ENCODE measurements around the gene RAPGEF4.
A peak's percentile ranks its signal among the peaks of the same experiment; 100 is the strongest.

RAPGEF4 gene

GRCh38 chr2:172953411-172953810 is 217.8 kb downstream of the RAPGEF4 start:
- no peaks in the 10 kb centered on the region for H3K9me3 Mint-ChIP-seq
- intact Hi-C loops (cut with micrococcal nuclease) = no loop called here
- H3K36me3 Mint-ChIP-seq (ENCODE audit: low read depth) = no peaks in the 10 kb centered on the region
- H3K4me1 Mint-ChIP-seq (ENCODE audit: low read depth) = no peaks in the 10 kb centered on the region
- H3K27ac Mint-ChIP-seq = no peak overlapping the region
- peaks cover 3% of the 10 kb centered on the region for H3K27me3 Mint-ChIP-seq
- no peak overlapping the region for H3K4me3 Mint-ChIP-seq

- H3K27ac Mint-ChIP-seq = no peak overlapping the region
Observed at GRCh38 chr2:172953970-172954852, 218.6 kb downstream of the RAPGEF4 start.

GRCh38 chr2:172955587-172955986 is 219.9 kb downstream of the RAPGEF4 start:
- Mint-ChIP-seq H3K27me3 (peaks cover 3% of the 10 kb centered on the region), H3K27ac (no peak overlapping the region), H3K4me3 (no peak overlapping the region), H3K4me1 (ENCODE audit: low read depth) (no peaks in the 10 kb centered on the region), H3K36me3 (ENCODE audit: low read depth) (no peaks in the 10 kb centered on the region), H3K9me3 (no peaks in the 10 kb centered on the region)
- intact Hi-C loops (cut with micrococcal nuclease) = no loop called here

More at GRCh38 chr2:172953970-172954852, 218.6 kb downstream of the RAPGEF4 start:
- intact Hi-C loops (cut with micrococcal nuclease) = no loop called here
- Mint-ChIP-seq H3K36me3 (ENCODE audit: low read depth) (no peaks in the 10 kb centered on the region), H3K4me1 (ENCODE audit: low read depth) (no peaks in the 10 kb centered on the region), H3K9me3 (no peaks in the 10 kb centered on the region), H3K4me3 (no peak overlapping the region), H3K27me3 (peaks cover 3% of the 10 kb centered on the region)

- Mint-ChIP-seq H3K4me3 (no peak overlapping the region), H3K4me1 (ENCODE audit: low read depth) (peaks cover 9% of the 10 kb centered on the region), H3K27me3 (peaks cover 3% of the 10 kb centered on the region), H3K9me3 (peaks cover 4% of the 10 kb centered on the region), H3K36me3 (ENCODE audit: low read depth) (no peaks in the 10 kb centered on the region), H3K27ac (no peak overlapping the region)
- intact Hi-C loops (cut with micrococcal nuclease) = no loop called here
Observed at GRCh38 chr2:172957734-172958133, 222.1 kb downstream of the RAPGEF4 start.

GRCh38 chr2:172962082-172962481 is 226.4 kb downstream of the RAPGEF4 start:
- Mint-ChIP-seq H3K27ac (no peak overlapping the region), H3K36me3 (ENCODE audit: low read depth) (no peaks in the 10 kb centered on the region), H3K27me3 (no peaks in the 10 kb centered on the region), H3K4me1 (ENCODE audit: low read depth) (peaks cover 24% of the 10 kb centered on the region), H3K9me3 (peaks cover 6% of the 10 kb centered on the region), H3K4me3 (no peak overlapping the region)
- intact Hi-C loops (cut with micrococcal nuclease) = no loop called here

GRCh38 chr2:172962824-172963223 is 227.2 kb downstream of the RAPGEF4 start:
- Mint-ChIP-seq H3K4me3 (no peak overlapping the region), H3K4me1 (ENCODE audit: low read depth) (peaks cover 24% of the 10 kb centered on the region), H3K27ac (peak overlapping the region; percentile 21)

GRCh38 chr2:172964511-172965139 is 229.0 kb downstream of the RAPGEF4 start:
- no peak overlapping the region for H3K27ac Mint-ChIP-seq
- peaks cover 6% of the 10 kb centered on the region for H3K9me3 Mint-ChIP-seq
- H3K4me3 Mint-ChIP-seq = no peak overlapping the region
- no peaks in the 10 kb centered on the region for H3K27me3 Mint-ChIP-seq
- no peaks in the 10 kb centered on the region for H3K36me3 Mint-ChIP-seq (ENCODE audit: low read depth)
- H3K4me1 Mint-ChIP-seq (ENCODE audit: low read depth) = peaks cover 39% of the 10 kb centered on the region
- intact Hi-C loops (cut with micrococcal nuclease) = no loop called here

More at GRCh38 chr2:172962824-172963223, 227.2 kb downstream of the RAPGEF4 start:
- intact Hi-C loops (cut with micrococcal nuclease) = no loop called here
- Mint-ChIP-seq H3K27me3 (no peaks in the 10 kb centered on the region), H3K36me3 (ENCODE audit: low read depth) (no peaks in the 10 kb centered on the region), H3K9me3 (peaks cover 6% of the 10 kb centered on the region)

- Mint-ChIP-seq H3K27me3 (no peaks in the 10 kb centered on the region), H3K4me1 (ENCODE audit: low read depth) (peaks cover 47% of the 10 kb centered on the region)
Observed at GRCh38 chr2:172965433-172966212, 230.0 kb downstream of the RAPGEF4 start.

GRCh38 chr2:172967036-172967982 is 231.7 kb downstream of the RAPGEF4 start:
- intact Hi-C loops (cut with micrococcal nuclease) = no loop called here
- Mint-ChIP-seq H3K4me1 (ENCODE audit: low read depth) (peaks cover 42% of the 10 kb centered on the region), H3K27ac (no peak overlapping the region)

More at GRCh38 chr2:172965433-172966212, 230.0 kb downstream of the RAPGEF4 start:
- H3K27ac Mint-ChIP-seq = no peak overlapping the region
- H3K36me3 Mint-ChIP-seq (ENCODE audit: low read depth) = no peaks in the 10 kb centered on the region
- H3K9me3 Mint-ChIP-seq = peaks cover 6% of the 10 kb centered on the region
- intact Hi-C loops (cut with micrococcal nuclease) = no loop called here
- H3K4me3 Mint-ChIP-seq = no peak overlapping the region

GRCh38 chr2:172968061-172968469 is 232.4 kb downstream of the RAPGEF4 start:
- H3K9me3 Mint-ChIP-seq = no peaks in the 10 kb centered on the region
- no peak overlapping the region for H3K4me3 Mint-ChIP-seq
- H3K36me3 Mint-ChIP-seq (ENCODE audit: low read depth) = no peaks in the 10 kb centered on the region
- H3K27ac Mint-ChIP-seq = no peak overlapping the region
- intact Hi-C loops (cut with micrococcal nuclease) = no loop called here
- no peaks in the 10 kb centered on the region for H3K27me3 Mint-ChIP-seq
- peaks cover 35% of the 10 kb centered on the region for H3K4me1 Mint-ChIP-seq (ENCODE audit: low read depth)

More at GRCh38 chr2:172967036-172967982, 231.7 kb downstream of the RAPGEF4 start:
- no peak overlapping the region for H3K4me3 Mint-ChIP-seq
- H3K9me3 Mint-ChIP-seq = peaks cover 6% of the 10 kb centered on the region
- H3K36me3 Mint-ChIP-seq (ENCODE audit: low read depth) = no peaks in the 10 kb centered on the region
- no peaks in the 10 kb centered on the region for H3K27me3 Mint-ChIP-seq

- no peaks in the 10 kb centered on the region for H3K27me3 Mint-ChIP-seq
- intact Hi-C loops (cut with micrococcal nuclease) = no loop called here
Observed at GRCh38 chr2:172969166-172969565, 233.5 kb downstream of the RAPGEF4 start.

GRCh38 chr2:172969609-172970008 is 234.0 kb downstream of the RAPGEF4 start:
- H3K27me3 Mint-ChIP-seq = no peaks in the 10 kb centered on the region
- H3K27ac Mint-ChIP-seq = no peak overlapping the region
- no peaks in the 10 kb centered on the region for H3K9me3 Mint-ChIP-seq
- peaks cover 31% of the 10 kb centered on the region for H3K4me1 Mint-ChIP-seq (ENCODE audit: low read depth)
- H3K4me3 Mint-ChIP-seq = no peak overlapping the region
- intact Hi-C loops (cut with micrococcal nuclease) = no loop called here
- H3K36me3 Mint-ChIP-seq (ENCODE audit: low read depth) = no peaks in the 10 kb centered on the region

More at GRCh38 chr2:172969166-172969565, 233.5 kb downstream of the RAPGEF4 start:
- Mint-ChIP-seq H3K27ac (no peak overlapping the region), H3K9me3 (no peaks in the 10 kb centered on the region), H3K4me3 (no peak overlapping the region), H3K36me3 (ENCODE audit: low read depth) (no peaks in the 10 kb centered on the region), H3K4me1 (ENCODE audit: low read depth) (peaks cover 34% of the 10 kb centered on the region)

GRCh38 chr2:172970660-172971059 is 235.0 kb downstream of the RAPGEF4 start:
- Mint-ChIP-seq H3K4me3 (no peak overlapping the region), H3K27me3 (no peaks in the 10 kb centered on the region), H3K9me3 (no peaks in the 10 kb centered on the region), H3K4me1 (ENCODE audit: low read depth) (peaks cover 30% of the 10 kb centered on the region), H3K27ac (no peak overlapping the region), H3K36me3 (ENCODE audit: low read depth) (no peaks in the 10 kb centered on the region)
- intact Hi-C loops (cut with micrococcal nuclease) = no loop called here

All from dendritic cell treated with granulocyte-macrophage colony-stimulating factor and Interleukin-4, amounts not matched to agents 40 ng/mL and 50 ng/mL, for 4 days (primary cell).